OCI-M1 (cell line): Measurements from ENCODE around the gene SPX.

Experiments used
- DNase-seq: peaks from one replicate; lab custom pipeline; 2025; lab: John Stamatoyannopoulos, UW

The SPX gene

DNA sequence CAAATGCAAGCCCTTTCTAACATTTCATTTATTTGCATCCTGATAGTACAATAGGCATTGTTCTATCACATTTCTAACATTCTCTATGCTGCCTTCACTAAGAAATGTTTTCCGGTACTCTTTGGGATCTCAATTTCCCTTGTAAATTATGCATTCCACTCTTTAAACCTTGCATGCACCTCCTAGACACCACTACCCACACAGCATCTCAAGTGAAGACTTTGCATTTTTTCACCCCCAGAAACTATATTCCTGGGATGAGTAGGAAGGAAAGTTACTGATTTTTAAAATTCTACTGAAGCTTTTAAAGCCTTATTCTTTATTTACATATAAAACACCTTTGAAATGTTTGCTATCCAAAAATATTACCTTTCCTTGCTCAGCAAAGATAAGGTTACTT, 51.4 kb downstream of the SPX start:
- DNase-seq = no peak

GRCh38 chr12:21580748-21581516, 54.8 kb downstream of the SPX start:
- peak; percentile 48 for DNase-seq
